DMS153 treated with DMSO at 0.1 percent for 48 hours (cell line): ENCODE measurements around the gene PCSK2.
"Not testable (repeated sequence)": the region's sequence is repeated elsewhere in the genome, so short reads cannot be mapped to it uniquely, and the experiment has no call there.

Source experiments
- DNase-seq: peaks from one replicate; lab custom pipeline; 2025; ENCODE audit not compliant: unreplicated experiment; lab: John Stamatoyannopoulos, UW

The PCSK2 gene, protein sequence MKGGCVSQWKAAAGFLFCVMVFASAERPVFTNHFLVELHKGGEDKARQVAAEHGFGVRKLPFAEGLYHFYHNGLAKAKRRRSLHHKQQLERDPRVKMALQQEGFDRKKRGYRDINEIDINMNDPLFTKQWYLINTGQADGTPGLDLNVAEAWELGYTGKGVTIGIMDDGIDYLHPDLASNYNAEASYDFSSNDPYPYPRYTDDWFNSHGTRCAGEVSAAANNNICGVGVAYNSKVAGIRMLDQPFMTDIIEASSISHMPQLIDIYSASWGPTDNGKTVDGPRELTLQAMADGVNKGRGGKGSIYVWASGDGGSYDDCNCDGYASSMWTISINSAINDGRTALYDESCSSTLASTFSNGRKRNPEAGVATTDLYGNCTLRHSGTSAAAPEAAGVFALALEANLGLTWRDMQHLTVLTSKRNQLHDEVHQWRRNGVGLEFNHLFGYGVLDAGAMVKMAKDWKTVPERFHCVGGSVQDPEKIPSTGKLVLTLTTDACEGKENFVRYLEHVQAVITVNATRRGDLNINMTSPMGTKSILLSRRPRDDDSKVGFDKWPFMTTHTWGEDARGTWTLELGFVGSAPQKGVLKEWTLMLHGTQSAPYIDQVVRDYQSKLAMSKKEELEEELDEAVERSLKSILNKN

DNA sequence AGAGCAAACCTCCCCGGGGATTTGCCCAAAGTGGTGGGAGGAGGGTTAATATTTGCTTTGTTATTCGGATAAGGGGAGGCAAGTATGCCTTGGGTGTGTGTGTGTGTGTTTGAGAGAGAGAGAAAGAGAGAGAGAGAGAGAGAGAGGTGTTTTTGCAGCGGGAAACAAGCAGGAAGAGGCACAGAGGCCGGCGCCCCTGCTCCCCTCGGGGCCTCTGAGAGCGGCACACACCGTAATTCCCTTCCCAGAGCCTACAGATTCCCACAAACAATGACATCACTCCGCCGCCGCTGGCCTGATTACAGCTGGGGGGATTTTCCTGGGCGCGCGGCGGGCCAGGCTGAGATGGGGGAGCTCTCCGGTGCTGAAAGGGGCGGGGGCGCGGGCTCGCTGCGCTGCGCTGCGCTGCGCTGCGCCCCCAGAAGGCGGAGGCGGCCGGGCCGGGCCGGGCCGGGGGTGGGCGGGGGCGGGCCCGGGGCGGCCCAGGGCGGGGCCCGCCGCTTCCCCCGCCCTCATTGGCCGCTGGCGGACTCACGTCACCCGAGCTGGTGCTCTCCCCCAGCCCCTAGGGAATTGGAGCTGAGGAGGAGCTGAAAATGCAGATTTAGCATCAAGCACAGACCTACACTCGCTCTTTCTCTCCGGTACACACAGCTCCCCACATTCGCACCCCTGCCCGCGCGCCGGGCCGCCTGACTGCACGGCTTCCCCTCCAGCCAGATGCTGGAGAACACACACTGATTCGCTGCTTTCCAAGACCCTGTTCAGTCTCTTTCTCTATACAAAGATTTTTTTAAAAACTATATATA, at the start of gene PCSK2:
Gene PCSK2, plus strand, starts transcription at position 631 of the 809 bp plus-strand sequence. CDS start 266 bp downstream, outside the sequence.
- peak; percentile 98 for DNase-seq

DNA sequence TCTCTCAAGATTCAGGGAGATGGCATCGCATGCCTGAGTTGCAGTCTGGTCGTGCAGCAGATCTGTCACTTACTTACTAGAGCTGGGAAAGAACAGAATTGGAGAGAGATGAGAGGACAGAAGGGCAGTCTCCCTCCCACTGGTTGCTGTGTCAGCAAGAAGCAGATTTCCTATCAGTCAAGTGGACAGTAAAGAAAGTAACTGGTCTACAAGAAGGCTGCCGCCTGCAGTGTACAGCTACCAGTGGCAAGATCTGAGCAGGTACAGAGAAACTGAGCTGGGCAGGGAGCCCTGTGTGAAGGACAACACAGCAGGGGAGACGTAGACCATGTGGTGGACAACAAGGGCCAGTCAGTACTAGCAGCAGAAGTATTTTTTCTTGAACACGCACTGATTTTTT, 49.5 kb upstream of the PCSK2 start:
- DNase-seq, result no peak

DNA sequence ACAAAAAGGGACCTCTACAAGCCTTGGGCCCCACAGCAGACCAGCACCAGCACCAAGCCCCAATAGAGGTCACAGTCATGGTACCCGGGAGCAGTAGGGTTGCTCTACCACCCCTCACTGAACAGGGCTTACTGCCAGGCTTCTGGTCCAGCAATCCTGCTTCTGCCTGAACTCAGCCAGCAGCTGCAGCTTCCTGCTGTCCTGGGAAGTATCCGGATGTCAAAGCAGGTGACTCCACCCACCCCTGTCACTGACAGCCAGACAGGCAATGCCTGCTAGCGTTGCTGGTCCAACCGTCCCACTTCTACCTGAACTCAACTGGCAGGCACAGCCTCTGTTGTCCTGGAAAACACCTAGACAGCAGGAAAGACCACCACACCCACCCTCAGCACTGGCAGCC, 47.0 kb upstream of the PCSK2 start:
- no peak for DNase-seq

DNA sequence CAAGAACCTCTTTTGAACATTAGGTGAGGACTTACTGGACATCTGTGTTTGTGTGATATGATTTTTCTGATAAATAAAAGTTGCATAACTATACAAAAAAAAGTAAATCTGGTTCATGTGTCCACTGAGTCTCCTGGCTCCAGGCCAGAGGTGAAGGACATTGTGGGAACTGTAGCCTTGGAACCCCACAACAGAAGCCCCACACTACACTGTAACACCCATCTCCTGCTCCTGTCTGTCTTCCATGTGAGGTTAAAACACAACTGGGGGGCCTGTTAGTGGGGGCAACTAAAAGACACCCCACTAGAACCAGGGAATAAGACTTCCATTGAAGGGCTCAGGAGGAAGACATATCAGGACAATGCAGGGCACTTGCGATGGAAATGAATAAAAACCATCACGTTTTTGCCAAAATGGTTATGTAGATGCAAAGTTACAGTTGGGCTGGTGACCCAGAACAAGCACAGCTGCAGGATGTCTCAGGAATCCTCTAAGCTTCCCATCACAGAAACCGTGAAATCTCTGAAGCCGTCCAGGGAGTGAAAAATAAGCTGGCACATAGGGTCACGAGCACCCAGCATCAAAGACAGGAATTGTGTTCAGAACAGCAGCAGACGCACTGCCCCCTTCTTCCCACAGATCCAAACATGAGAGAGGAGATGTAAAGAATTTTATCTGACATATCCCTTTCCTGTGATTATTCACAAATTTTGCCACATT, 36.7 kb upstream of the PCSK2 start:
- DNase-seq, result no peak

DNA sequence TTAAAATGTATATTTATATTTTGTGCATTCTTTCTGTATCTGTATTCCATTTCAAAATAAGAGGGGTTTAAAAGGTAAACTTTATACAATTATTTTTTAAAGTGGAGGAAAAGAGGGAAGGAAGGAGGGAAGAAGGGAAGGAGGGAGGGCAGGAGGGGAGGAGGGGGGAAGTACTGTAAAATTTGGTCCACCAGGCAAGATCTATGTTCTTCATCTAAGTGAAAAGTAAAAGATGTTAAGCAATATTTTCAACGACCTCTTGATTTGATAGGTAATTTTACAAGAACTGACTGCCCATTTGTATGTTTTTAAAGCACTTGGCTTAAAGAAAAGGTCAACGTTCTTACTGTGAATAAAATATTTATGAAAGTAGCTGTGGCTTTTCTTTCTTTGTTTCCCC, 29.8 kb upstream of the PCSK2 start:
- no peak for DNase-seq

DNA sequence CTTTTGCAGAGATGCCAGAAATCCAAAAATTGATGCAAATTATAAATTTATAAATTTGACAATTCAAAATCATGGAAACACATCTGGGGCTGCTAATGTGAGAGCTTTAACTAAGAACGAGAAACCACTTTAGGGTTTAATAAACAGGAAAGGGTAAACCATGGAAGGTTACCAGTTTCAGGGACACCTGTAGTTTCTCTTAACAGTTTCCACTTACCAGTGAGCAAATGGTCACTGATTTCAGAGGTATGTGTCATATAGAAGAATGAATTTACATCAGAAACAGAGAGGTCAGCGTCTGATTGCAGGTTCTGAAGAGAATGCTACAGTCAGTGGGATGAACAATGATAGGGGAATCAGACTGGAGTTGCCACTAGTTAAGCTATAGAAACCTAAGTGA, 24.8 kb upstream of the PCSK2 start:
- DNase-seq, result no peak

DNA sequence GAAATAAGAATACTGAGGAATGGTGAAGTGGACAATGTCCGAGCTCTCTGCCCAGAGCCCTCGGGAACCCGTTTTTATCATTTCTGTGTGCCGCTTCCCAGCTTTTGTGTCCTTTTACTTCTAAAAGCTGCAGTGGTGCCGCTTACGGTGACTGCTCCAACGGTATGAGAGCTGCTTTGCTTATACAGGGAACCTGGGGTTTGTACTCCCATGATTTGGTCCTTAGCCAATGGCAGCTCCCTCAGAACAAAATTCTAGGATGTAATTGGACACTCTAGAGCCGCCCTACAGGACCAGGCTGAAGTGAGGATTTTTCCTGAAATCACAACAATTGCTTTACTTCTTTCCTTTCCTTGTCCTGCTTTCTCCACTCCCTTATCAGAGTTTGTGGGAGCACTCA, 24.2 kb upstream of the PCSK2 start:
- no peak for DNase-seq

DNA sequence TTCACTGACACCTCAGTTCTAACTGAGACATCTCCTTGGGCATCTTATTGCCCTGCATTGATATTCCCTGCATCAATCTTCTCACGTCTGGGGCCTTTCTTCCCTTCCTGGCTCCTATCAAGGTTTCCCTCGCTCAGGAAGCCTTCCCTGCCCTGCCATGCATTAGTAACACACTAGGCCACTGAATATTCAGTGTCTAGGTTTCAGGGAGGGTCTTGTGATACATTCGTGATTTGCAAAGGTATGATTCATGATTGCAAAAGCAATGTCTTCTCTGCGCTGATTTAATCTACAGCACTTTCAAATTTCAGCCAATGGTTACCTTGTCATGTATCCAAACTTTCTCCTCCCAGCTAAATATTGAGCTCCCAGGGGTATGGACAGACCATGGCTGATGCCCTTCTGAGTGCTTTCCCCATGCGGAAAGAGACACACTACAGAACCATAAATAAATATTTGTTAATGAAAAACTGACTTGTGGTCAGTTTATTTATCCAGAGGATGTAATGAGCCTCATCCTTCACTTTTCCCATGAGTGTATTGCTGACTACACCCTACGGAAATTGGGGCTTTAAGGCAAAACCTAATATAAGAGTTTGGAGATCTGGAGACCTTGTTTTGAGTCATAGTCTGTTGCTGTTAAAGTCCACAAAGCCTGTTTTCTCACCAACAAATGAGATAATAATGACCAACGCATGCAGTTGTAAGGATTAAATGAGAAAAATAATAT, 21.6 kb upstream of the PCSK2 start:
- DNase-seq, result no peak

DNA sequence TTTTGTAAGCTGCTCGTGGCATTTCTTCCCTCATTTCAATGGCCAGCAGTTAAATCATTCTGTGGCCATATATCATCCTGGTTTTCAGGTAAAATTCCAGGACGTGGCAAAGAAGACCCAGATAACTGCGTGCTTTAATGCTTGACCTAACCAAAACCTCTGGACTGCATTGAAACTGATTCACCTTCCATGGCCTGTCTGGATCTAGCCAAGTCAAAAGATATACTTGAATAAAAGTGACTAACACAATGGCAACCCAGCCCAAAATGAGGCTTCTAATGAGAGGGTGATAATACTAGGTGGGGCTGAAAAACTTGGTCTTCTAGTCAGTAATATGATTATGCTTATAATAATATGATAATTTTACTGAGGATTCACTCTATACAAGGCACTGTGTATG, 16.5 kb upstream of the PCSK2 start:
- DNase-seq, result no peak

DNA sequence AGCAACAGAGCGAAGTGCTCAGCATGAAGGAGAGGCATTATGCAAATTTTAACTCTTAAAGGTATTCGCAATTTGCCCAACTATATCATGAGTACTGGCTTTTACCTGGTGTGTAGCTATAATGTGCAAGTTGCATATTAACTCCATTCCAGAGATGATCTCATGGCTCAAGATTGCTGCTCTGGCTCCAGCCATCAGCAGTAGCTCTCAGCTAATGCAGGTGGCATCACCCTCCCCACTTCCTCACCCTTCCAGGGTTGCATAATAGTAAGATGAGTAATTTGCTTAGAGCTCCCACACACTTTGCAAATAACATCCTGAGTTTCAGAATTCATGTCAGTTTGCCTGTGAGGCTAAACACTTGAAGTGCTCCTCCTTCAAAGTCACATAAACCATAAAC, 15.9 kb upstream of the PCSK2 start:
- no peak for DNase-seq

DNA sequence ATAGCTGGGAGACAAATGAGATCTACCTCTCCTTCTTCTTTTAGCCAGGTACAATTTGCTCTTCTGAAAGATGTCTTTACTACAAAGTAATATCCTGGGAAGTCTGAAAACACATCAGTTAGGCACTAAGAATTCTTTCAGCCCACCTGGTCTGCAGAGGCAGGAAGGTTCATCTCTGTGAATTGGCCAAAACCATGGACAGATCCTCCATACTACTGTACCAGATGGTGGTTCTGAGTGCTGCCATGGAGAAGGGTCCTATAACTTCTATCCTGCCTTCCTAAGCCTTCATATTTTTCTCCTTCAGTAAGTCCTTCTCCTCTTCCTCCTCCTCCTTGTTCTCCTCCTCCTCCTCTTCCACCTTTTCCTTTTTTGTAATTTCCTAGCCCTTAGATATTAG, 11.7 kb upstream of the PCSK2 start:
- no peak for DNase-seq

DNA sequence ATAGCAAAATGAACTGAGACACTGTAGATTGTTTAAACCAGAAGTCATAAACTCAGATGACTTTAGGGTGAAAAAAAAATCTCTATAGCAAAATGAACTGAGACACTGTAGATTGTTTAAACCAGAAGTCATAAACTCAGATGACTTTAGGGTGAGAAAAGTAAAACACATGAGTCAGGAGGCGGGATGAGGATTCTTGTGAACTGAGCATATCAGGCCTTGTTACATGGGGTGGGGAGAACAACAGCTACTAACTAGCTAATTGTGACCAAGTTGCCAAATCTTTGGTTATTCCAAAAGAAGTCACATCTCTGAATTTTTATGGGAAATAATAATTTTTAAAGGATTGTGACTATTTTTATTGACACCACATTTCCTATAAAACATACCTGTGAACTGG, 7.0 kb upstream of the PCSK2 start:
- DNase-seq, result not testable (repeated sequence)

DNA sequence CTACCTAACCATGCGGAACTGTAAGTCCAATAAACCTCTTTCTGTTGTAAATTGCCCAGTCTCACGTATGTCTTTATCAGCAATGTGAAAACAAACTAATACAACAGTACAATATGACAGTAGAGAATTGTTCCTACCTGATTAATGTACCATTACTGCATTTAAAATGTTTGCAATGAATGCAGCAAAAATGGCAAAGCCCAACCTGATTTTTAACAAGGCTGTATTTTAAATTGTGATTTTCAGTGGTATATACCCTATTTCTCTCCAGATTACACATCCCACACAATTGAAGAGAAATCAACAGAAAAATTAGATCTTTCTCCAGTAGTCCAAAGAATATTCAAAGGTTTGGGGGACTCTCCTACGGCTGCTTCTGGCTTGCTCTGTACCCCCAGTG, 3.3 kb upstream of the PCSK2 start:
- DNase-seq, result peak; percentile 40

DNA sequence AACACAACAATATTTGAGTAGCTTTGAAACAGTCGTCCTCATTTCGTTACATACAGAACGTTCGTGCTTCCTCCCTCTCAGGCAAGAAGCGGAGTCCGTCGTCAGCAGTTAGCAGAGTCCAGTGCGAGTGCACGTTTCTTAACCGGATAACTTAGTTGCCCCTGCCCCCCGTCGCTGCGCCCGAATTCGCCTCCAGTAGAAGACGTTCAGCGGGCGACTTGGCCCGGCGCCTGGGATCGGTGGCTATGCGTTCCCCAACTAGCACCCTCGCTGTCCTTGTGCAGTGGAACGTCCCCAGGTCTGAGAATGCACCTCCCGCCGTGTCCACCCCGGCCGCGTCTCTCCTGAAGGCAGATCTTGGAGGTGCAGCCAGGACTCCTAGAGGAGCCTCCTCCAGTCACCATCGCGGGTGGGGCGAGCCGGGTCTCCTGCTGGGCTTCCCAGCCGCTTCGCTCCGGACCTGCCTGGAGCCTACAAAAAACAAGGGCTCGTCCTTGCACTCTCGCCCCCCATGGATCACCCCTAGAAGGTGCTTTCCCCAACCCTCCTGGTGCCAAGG, 910 bp upstream of the PCSK2 start:
- peak; percentile 86 for DNase-seq

DNA sequence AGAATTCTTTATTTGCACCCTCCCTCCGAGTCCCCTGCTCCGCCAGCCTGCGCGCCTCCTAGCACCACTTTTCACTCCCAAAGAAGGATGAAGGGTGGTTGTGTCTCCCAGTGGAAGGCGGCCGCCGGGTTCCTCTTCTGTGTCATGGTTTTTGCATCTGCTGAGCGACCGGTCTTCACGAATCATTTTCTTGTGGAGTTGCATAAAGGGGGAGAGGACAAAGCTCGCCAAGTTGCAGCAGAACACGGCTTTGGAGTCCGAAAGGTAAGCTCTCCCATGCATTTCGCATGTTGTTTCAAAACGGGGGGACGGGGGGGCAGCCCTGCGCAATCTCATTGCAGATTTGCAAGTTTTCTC, 357 bp downstream of the PCSK2 start:
- DNase-seq, result no peak

DNA sequence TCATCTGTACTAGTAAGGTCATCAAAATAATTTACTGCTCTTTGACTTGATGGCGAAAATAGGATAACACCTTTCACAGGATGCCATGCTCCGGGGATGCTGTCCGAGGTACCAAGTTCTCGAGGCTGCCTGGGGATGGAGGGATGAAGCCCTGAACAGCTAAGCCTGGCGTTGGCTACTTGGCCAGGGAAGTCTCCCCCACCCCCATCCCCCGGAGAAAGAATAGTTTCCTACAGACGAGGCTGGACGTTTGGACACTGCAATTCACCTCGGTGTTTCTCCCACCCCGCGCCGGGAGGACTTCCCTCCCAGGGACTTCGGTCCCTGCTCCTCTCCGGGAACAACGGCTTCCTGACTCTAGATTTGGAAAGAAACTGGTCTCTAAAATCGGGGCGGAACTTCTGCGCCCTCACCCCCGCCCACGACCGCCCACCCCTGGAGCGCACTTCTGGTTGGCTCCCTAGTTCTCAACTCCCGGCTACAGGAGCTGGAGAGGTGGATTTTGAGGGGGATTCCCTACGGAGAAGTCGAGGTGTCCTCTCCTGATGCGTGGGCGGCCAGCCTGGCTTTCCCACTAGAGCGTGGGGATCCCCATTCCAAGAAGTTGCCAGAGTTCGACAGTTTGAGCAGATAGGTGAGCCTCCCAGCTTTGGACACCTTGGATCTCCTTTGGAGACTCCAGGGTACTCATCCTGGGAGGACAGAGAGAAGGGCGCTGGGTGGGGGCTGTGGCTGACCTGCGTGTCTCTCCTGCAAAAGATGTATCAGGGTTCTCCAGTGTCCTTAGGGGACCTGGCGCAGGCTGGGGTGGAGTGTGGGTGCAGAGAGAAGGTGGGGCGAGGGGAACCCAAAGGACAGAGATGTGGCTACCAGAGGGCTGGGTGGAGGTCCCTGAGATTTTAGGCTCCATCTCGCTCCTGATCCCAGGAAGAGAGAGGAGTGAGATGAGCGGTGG, 1.1 kb downstream of the PCSK2 start:
- DNase-seq, result peak; percentile 31

DNA sequence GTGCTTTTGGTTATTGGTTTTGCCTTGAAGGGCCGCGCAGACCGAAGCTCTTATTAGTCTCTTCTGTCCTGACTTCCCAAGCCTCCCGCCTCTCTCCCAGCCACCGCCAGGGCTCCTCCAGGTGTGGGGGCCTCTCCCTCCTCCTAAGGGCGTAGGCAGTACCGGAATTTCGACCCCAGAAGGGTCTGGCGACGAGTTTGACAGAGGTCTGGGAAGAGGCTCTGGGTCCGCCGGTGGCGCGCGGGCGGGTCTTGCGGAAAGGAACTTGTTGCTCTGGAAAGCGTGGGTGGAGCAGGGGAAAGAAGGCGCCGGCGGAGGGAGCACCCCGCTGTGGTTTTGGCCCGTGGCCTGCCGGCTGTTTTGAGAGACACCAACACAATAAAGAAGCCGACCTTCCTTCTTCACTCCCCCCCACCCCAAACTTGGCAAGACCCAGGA, 1.8 kb downstream of the PCSK2 start:
- peak; percentile 32 for DNase-seq

DNA sequence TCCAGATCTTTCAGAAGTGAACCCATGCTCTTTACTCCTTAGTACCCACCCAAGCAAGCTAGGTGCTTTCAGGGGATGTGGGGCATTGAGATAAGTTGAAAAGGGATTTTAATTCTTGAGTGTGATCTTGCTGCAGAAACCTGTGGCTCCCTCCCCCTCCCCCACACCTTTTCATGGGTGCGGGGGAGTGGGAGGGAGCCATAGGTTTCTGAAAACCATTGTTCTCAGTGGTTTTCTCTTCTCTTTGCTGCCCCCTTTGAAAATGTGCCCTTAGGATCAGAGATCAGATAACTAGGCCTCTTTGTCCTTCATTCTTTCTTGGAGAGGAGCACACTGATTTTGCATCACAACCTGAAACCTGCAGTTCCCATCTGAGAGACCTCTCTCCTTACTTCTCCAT, 2.4 kb downstream of the PCSK2 start:
- DNase-seq, result no peak

DNA sequence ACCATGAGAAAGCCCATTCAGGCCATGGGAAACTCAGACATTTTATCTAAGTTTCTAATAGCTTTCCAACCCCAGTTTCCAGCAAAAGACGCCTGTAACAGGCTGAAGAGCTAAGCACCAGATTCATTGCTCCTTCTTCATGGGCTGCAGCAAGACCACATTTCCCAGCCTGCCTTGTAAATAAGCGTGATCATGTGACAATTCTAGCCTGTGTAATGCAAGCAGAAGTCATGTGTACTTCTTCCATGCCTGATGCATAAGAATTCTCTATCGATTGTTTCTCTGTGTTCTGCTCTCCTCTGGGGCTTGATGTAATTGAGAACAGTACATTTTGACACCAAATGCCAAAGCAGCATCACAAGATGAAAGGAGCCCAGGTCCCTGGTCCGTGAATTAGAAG, 6.8 kb downstream of the PCSK2 start:
- DNase-seq, result no peak
